GM12891 (cell line): ENCODE measurements around the gene CPSF4L.
"Not testable (repeated sequence)": the region's sequence is repeated elsewhere in the genome, so short reads cannot be mapped to it uniquely, and the experiment has no call there.

Experiments used
- DNase-seq: peaks from one replicate; pipeline ENCODE4 v3.0.0; 2011; ENCODE audit warnings: low spot score; ENCODE audit not compliant: insufficient read length
- FAIRE-seq: peaks from 2 replicates; lab custom pipeline; 2011; peaks lifted over from hg19 to GRCh38; lab: Jason Lieb, UNC
- PAX5 ChIP-seq: IDR thresholded peaks from 2 replicates; pipeline ENCODE4 v1.6.1; 2011; ENCODE audit warnings: low read length, moderate library complexity, mild to moderate bottlenecking; ENCODE audit not compliant: insufficient read depth, severe bottlenecking
- POLR2A ChIP-seq: IDR thresholded peaks from 2 replicates; pipeline ENCODE4 v1.6.1; 2011; ENCODE audit warnings: low read depth, low read length, control low read depth
- POLR2AphosphoS5 ChIP-seq: IDR thresholded peaks from 2 replicates; pipeline ENCODE4 v1.6.1; 2011; ENCODE audit warnings: low read depth, low read length, control low read depth
- POU2F2 ChIP-seq: IDR thresholded peaks from 2 replicates; pipeline ENCODE4 v1.6.1; 2011; ENCODE audit warnings: low read depth, mild to moderate bottlenecking, control low read depth, low read length, moderate library complexity
- SPI1 ChIP-seq: IDR thresholded peaks from 2 replicates; pipeline ENCODE4 v1.6.1; 2011; ENCODE audit warnings: low read depth, low read length, control low read depth
- TAF1 ChIP-seq: IDR thresholded peaks from 2 replicates; pipeline ENCODE4 v1.6.1; 2011; ENCODE audit warnings: low read depth, low read length, control low read depth

The CPSF4L gene

DNA sequence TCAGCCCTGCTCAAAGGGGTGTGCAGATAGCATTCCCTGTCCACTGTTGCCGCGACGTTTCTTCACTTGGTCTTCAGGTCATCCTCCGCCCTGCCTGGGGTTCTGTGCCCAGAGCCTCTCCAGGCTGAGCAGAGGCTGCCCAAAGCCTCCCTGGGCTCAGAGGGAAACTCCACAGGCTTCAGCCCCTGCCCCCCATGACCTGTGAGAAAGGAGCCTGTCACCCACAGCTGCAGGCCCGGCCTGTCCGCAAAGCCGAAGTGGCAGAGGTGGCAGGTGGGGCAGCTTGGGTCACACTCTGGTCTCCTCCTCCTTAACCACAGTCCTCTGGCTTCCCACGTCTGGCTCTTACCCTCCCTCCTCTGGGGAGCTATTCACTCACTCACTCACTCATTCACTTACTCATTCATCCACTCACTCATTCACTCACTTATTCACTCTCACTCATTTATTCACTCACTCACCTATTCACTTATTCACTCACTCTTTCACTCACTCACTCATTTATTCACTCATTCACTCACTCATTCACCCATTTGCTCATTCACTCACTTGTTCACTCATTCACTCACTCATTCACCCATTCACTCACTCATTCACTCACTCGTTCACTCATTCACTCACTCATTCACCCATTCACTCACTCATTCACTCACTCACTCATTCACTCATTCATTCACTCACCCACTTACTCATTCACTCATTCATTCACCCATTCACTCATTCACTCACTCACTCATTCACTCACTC lies 7.1 kb upstream of the CPSF4L start:
- no peak for DNase-seq
- peak; percentile 76 for FAIRE-seq
- TF ChIP-seq POLR2AphosphoS5, result no peak
- TF ChIP-seq PAX5, result no peak
- no peak for TF ChIP-seq SPI1
- no peak for TF ChIP-seq POLR2A
- no peak for TF ChIP-seq TAF1
- no peak for TF ChIP-seq POU2F2

- TF ChIP-seq TAF1, result no peak
- TF ChIP-seq SPI1, result no peak
- TF ChIP-seq POLR2AphosphoS5, result no peak
- TF ChIP-seq PAX5, result no peak
- TF ChIP-seq POLR2A, result no peak
- no peak for TF ChIP-seq POU2F2
- no peak for DNase-seq
- no peak for FAIRE-seq
Observed at GRCh38 chr17:73267648-73268537, 6.2 kb upstream of the CPSF4L start.

DNA sequence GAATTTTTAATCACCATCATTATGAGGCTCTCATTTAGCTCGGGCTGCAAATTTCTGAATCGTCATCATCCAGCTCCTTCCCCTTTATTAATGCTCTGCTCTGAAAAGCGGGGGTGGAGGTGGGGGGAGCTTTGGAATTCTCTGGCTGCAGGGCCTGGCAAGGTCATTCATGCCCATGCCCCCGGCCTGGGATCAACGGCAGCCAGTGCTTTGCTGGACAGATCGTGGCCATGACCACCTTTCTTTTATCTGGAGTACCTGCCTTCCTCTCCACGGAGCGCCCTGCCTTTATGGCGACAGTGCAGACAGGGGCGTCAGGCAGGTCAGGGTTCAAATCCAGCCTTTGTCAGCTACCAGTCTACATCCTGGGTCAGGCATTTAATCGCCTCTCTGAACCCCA lies 5.1 kb upstream of the CPSF4L start:
- no peak for DNase-seq
- no peak for FAIRE-seq
- no peak for TF ChIP-seq PAX5
- TF ChIP-seq POU2F2, result no peak
- no peak for TF ChIP-seq TAF1
- TF ChIP-seq POLR2A, result no peak
- TF ChIP-seq POLR2AphosphoS5, result no peak
- no peak for TF ChIP-seq SPI1

DNA sequence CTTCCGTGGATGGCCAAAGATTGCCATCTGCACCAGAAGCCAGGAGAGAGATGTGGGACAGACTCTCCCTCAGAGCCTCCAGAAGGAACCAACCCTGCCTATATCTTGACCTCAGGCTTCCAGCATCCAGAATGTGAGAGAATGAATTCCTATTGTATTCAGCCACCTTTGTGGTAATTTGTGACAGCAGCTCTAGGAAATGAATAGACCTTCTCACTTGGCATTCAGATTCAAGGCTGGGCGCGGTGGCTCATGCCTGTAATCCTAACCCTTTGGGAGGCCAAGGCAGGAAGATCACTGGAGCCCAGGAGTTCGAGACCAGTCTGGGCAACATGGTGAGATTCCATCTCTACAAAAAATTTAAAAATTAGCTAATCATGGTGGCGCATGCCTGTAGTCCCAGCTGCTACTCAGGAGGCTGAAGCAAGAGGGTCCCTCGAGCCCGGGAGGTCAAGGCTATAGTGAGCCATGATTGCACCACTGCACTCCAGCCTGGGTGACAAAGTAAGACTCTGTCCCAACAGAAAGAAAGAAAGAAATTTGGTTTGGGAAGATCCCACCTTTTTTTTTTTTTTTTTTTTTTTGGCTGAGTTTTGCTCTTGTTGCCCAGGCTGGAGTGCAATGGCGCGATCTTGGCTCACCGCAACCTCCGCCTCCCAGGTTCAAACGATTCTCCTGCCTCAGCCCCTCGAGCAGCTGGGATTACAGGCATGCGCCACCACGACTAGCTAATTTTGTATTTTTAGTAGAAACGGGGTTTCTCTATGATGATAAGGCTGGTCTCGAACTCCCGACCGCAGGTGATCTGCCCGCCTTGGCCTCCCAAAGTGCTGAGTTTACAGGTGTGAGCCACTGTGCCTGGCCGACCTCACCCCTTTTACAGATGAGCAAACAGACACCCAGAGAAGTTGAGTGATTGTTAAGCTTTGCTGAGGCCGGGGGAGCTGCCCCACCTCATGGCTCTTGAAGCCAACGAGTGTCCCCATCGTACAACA lies 4.3 kb upstream of the CPSF4L start:
- DNase-seq (no peak), FAIRE-seq (no peak)
- TF ChIP-seq PAX5 (no peak), POLR2A (no peak), POU2F2 (no peak), POLR2AphosphoS5 (no peak)

- FAIRE-seq, DNase-seq: not testable (repeated sequence)
Observed at GRCh38 chr17:73264448-73264847, 2.8 kb upstream of the CPSF4L start.

- DNase-seq, result no peak
- FAIRE-seq, result no peak
Observed at GRCh38 chr17:73262676-73263642, 1.3 kb upstream of the CPSF4L start.

DNA sequence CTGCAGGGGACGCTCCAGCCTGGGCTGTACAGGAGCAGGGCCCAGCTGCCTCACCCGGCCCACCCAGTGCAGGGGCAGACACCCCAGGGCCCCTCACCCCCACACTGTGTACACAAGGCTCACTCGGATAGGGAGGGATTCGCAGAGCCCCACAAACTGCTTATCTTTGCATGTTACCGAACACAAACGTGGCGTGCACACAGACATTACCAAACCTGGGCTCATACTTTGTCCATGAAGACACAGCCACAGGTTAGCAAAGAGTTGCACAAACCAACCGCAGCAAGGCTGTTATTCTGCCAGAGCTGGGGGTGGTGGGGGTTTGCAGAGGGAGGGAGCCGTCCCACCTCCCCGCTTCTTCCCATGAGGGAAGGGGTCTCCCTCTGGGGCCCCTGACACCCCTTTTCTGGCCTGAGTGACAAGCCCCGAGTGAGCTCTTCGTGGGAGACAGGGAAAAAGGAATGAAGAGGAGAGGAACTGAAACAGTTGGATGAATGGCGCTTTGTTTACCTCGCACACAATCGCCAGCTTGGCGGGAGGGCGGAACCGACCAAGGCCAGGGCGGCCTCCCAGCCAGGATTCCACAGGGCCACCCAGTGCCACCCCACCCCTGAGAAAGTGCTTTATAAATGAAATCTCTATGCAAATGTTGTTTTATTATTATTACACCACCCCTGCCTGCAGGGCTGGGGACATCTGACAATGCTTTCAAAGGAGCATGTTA lies 434 bp upstream of the CPSF4L start:
- no peak for DNase-seq
- TF ChIP-seq SPI1 (0 out of 2 replicates have a peak, but pooled peaks have one; percentile 6), POU2F2 (no peak), TAF1 (no peak), PAX5 (no peak), POLR2A (no peak)

More at GRCh38 chr17:73262676-73263642, 1.3 kb upstream of the CPSF4L start:
- TF ChIP-seq PAX5 (no peak), POLR2AphosphoS5 (no peak), POLR2A (no peak), POU2F2 (no peak), TAF1 (no peak), SPI1 (no peak)

DNA sequence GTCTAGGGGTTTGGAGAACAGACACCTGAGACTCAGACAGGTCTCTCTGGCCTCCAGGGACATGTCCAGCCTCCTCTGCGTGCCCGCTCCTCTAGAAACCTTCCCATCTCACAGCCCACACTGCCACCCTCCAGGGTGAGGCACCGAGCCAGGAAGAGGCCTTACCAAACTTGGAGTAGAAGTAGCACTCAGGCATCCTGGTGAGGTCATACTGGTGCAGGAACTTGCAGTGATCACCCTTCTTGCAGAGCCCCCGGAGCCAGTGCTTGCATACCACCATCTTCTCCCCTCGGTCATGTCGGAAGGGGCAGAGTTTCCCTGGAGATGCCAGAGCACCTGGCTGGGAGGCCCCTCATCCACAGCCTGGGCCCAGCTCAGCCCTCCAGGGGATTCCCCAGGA lies 4.2 kb downstream of the CPSF4L start:
- FAIRE-seq, result no peak
- no peak for DNase-seq
- no peak for TF ChIP-seq SPI1
- TF ChIP-seq POLR2A, result no peak
- no peak for TF ChIP-seq POLR2AphosphoS5
- TF ChIP-seq TAF1, result no peak
- TF ChIP-seq POU2F2, result no peak
- TF ChIP-seq PAX5, result no peak

More for the DNA sequence above, 434 bp upstream of the CPSF4L start:
- FAIRE-seq, result no peak
